Gastrocnemius medialis (tissue), 4 donors: ENCODE measurements around the gene PARP6. TPM values are rescaled to one million over a fixed set of nuclear protein-coding genes. Genes with fewer than 3 reads are reported as not detected.

ENCODE experiments used
- ATAC-seq, 2 donors: fragments of 150-250 bp; one replicate each; pipeline ENCODE4 v1.9.1; 2016
- DNase-seq, 2 donors: peaks; one replicate each; pipeline ENCODE4 v3.0.0-alpha.2; 2019
- H3K27ac ChIP-seq, 4 donors: fragments of 200-600 bp; sonication (generic); 1 replicate in 1 of 4; 2 replicates in 3 of 4; pipeline ENCODE4 v1.5.1; 2016 to 2018; ENCODE audit warnings: mild to moderate bottlenecking in 2 of 4, moderate library complexity in 1 of 4
- H3K27me3 ChIP-seq, 3 donors: fragments of 200-600 bp; sonication (generic) in 2 of 3; 1 replicate in 1 of 3; 2 replicates in 2 of 3; pipeline versions ENCODE4 v1.5.1 to v1.6.0; 2016 to 2019; ENCODE audit warnings: mild to moderate bottlenecking in 1 of 3, moderate library complexity in 1 of 3
- H3K36me3 ChIP-seq, 2 donors: fragments of 200-600 bp; sonication (generic) in 1 of 2; one replicate each; pipeline ENCODE4 v1.5.1; 2017 to 2018
- H3K4me1 ChIP-seq, 2 donors: fragments of 200-600 bp; sonication (generic) in 1 of 2; one replicate each; pipeline ENCODE4 v1.5.1; 2016 to 2017; ENCODE audit warnings: mild to moderate bottlenecking in 2 of 2
- H3K4me3 ChIP-seq, 4 donors: fragments of 200-600 bp; sonication (generic) in 3 of 4; 1 replicate in 1 of 4; 2 replicates in 3 of 4; pipeline ENCODE4 v1.5.1; 2016 to 2019; ENCODE audit warnings: mild to moderate bottlenecking in 2 of 4
- H3K9me3 ChIP-seq, 3 donors: fragments of 200-600 bp; sonication (generic) in 2 of 3; 1 replicate in 1 of 3; 2 replicates in 2 of 3; pipeline ENCODE4 v1.5.1; 2016 to 2019
- CTCF ChIP-seq, 5 experiments: fragments of 450-650 bp in 3 of 5; fragments of 200-600 bp in 2 of 5; sonication (generic) in 2 of 5; IDR thresholded peaks in 4 of 5; conservative IDR thresholded peaks in 1 of 5; 1 replicate in 4 of 5; 2 replicates in 1 of 5; pipeline ENCODE4 v1.5.1; 2016 to 2019; ENCODE audit warnings: antibody characterized with exemption in 5 of 5, mild to moderate bottlenecking in 3 of 5, moderate library complexity in 3 of 5
- POLR2A ChIP-seq, 2 donors: fragments of 450-650 bp; IDR thresholded peaks; one replicate each; pipeline ENCODE4 v1.6.1; 2017; ENCODE audit warnings: antibody characterized with exemption in 2 of 2, mild to moderate bottlenecking in 2 of 2, moderate library complexity in 2 of 2
- in situ Hi-C, 4 donors: fragments of 200-750 bp; cut with MboI; loops; one replicate each; pipeline versions ENCODE4 v1.15.0 to v1.8.0; 2017; ENCODE audit warnings: low sequenced_read_pairs in 4 of 4
- intact Hi-C: fragments of 100-400 bp; cut with DNase I; formaldehyde crosslinking; loops from one replicate; pipeline ENCODE4 v1.15.1; 2023; ENCODE audit warnings: low total_unique reads
- total RNA-seq, 4 donors: library from RNA; depleted of rRNA; stranded (reverse); fragments of >200 nt; gene quantifications; one replicate each; pipeline versions ENCODE4 v1.1.0 to v1.2.3, GENCODE V29; 2016

Gene PARP6
- total RNA-seq, 4 donors from 2014 or later: 51.7 to 84.7 (median 66.9) TPM

GRCh38 chr15:72200395-72201237 lies 71.7 kb downstream of the PARP6 start:
- TF ChIP-seq POLR2A (IDR thresholded peaks at IDR 0.05) (no peak), CTCF (IDR thresholded peaks at IDR 0.05 in 4 of 5, conservative IDR thresholded peaks at IDR 0.05 in 1 of 5) (no peak)
- in situ Hi-C loops: loop anchor here in 3 of 4 donors (5.0 to 10.0 kb wide), 2 partner anchors 72 to 74 kb away; partner anchors contain the start of gene PARP6 (in 3 of the 3)
- H3K9me3 ChIP-seq: no peaks in the 10 kb centered on the region
- intact Hi-C loops: loop anchor here (1.0 to 2.0 kb wide), 3 partner anchors 22 to 72 kb away; partner anchors contain the start of genes PARP6 and PKM
- H3K27ac ChIP-seq: peak overlapping the region; percentile 82 to 96 (median 92)
- H3K36me3 ChIP-seq: peaks cover 0 to 51% of the 10 kb centered on the region in 2 donors
- peaks cover 53% of the 10 kb centered on the region in 2 donors for H3K4me1 ChIP-seq
- H3K4me3 ChIP-seq: no peak overlapping the region
- peak; percentile 29 to 84 for DNase-seq
- peak; percentile 20 to 42 for ATAC-seq
- no peaks in the 10 kb centered on the region for H3K27me3 ChIP-seq

GRCh38 chr15:72199721-72200212 lies 72.6 kb downstream of the PARP6 start:
- H3K36me3 ChIP-seq: peaks cover 0 to 42% of the 10 kb centered on the region in 2 donors
- no peak overlapping the region for H3K4me3 ChIP-seq
- H3K9me3 ChIP-seq: no peaks in the 10 kb centered on the region
- in situ Hi-C loops: loop anchor here (5.0 to 10.0 kb wide), 2 partner anchors 73 to 75 kb away; partner anchors contain the start of gene PARP6 (in 4 of the 4)
- H3K27me3 ChIP-seq: no peaks in the 10 kb centered on the region
- TF ChIP-seq POLR2A (IDR thresholded peaks at IDR 0.05) (no peak), CTCF (IDR thresholded peaks at IDR 0.05 in 4 of 5, conservative IDR thresholded peaks at IDR 0.05 in 1 of 5) (peak; percentile 92 to 95 (median 94))
- peak; percentile 45 to 67 for ATAC-seq
- DNase-seq: peak; percentile 76 to 90
- H3K4me1 ChIP-seq: peaks cover 47 to 49% of the 10 kb centered on the region in 2 donors
- peak overlapping the region; percentile 82 to 96 (median 92) for H3K27ac ChIP-seq
- intact Hi-C loops: loop anchor here (1.0 to 2.0 kb wide), 2 partner anchors 23 to 87 kb away; no protein-coding TSS in a partner anchor

- in situ Hi-C loops: loop anchor here in 1 of 4 donors (10.0 kb wide), 1 partner anchor 76 kb away; the partner anchor contains the start of gene PARP6
- H3K4me1 ChIP-seq: peaks cover 43 to 44% of the 10 kb centered on the region in 2 donors
- TF ChIP-seq POLR2A (IDR thresholded peaks at IDR 0.05) (no peak), CTCF (IDR thresholded peaks at IDR 0.05 in 4 of 5, conservative IDR thresholded peaks at IDR 0.05 in 1 of 5) (no peak)
- no peaks in the 10 kb centered on the region for H3K9me3 ChIP-seq
- H3K27ac ChIP-seq: peak overlapping the region in 1 of 4 donors; percentile 96
- no peak for ATAC-seq
- no peak for DNase-seq
- H3K27me3 ChIP-seq: no peaks in the 10 kb centered on the region
- peaks cover 0 to 38% of the 10 kb centered on the region in 2 donors for H3K36me3 ChIP-seq
- H3K4me3 ChIP-seq: no peak overlapping the region
- intact Hi-C loops: loop anchor here (1.0 kb wide), 1 partner anchor 87 kb away; no protein-coding TSS in a partner anchor
Measured at GRCh38 chr15:72199205-72199515, 73.2 kb downstream of the PARP6 start.

- H3K27ac ChIP-seq: no peak overlapping the region
- in situ Hi-C loops (loop anchor here in 1 of 4 donors (10.0 kb wide), 1 partner anchor 76 kb away; the partner anchor contains the start of gene PARP6), intact Hi-C loops (loop anchor here (1.0 kb wide), 1 partner anchor 88 kb away; no protein-coding TSS in a partner anchor)
- peaks cover 38 to 39% of the 10 kb centered on the region in 2 donors for H3K4me1 ChIP-seq
- ATAC-seq (no peak), DNase-seq (no peak)
- TF ChIP-seq CTCF (IDR thresholded peaks at IDR 0.05 in 4 of 5, conservative IDR thresholded peaks at IDR 0.05 in 1 of 5): no peak
- no peak for TF ChIP-seq POLR2A (IDR thresholded peaks at IDR 0.05)
- no peaks in the 10 kb centered on the region for H3K9me3 ChIP-seq
- H3K27me3 ChIP-seq: no peaks in the 10 kb centered on the region
- H3K36me3 ChIP-seq: peaks cover 0 to 32% of the 10 kb centered on the region in 2 donors
- H3K4me3 ChIP-seq: no peak overlapping the region
Measured at GRCh38 chr15:72198356-72199204, 73.8 kb downstream of the PARP6 start.
